ENCODE data around the gene HEMK1. TPM values are rescaled to one million over a fixed set of nuclear protein-coding genes. Genes with fewer than 3 reads are reported as not detected.

Gene HEMK1
- total and polyA plus RNA-seq, 8 donors: 23.5 to 27.6 (median 25.0) TPM

- TF ChIP-seq, protein P1, sequence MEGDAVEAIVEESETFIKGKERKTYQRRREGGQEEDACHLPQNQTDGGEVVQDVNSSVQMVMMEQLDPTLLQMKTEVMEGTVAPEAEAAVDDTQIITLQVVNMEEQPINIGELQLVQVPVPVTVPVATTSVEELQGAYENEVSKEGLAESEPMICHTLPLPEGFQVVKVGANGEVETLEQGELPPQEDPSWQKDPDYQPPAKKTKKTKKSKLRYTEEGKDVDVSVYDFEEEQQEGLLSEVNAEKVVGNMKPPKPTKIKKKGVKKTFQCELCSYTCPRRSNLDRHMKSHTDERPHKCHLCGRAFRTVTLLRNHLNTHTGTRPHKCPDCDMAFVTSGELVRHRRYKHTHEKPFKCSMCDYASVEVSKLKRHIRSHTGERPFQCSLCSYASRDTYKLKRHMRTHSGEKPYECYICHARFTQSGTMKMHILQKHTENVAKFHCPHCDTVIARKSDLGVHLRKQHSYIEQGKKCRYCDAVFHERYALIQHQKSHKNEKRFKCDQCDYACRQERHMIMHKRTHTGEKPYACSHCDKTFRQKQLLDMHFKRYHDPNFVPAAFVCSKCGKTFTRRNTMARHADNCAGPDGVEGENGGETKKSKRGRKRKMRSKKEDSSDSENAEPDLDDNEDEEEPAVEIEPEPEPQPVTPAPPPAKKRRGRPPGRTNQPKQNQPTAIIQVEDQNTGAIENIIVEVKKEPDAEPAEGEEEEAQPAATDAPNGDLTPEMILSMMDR (IDR thresholded peaks at IDR 0.05): no peak
- H3K9me3 ChIP-seq: no peaks in the 10 kb centered on the region
- peaks cover 0 to 10% of the 10 kb centered on the region in 2 donors for H3K36me3 ChIP-seq
- DNase-seq (no peak), ATAC-seq (peak; percentile 53)
- H3K27me3 ChIP-seq: no peaks in the 10 kb centered on the region
- H3K4me1 ChIP-seq: peaks cover 18 to 100% of the 10 kb centered on the region in 2 donors
- intact Hi-C loops (cut with DNase I): no loop called here
- peak overlapping the region in 1 of 2 donors; percentile 77 for H3K27ac ChIP-seq
- no peak overlapping the region for H3K4me3 ChIP-seq
Measured at GRCh38 chr3:50624634-50625033, 55.3 kb downstream of the HEMK1 start.

GRCh38 chr3:50625231-50626182 lies 56.2 kb downstream of the HEMK1 start:
- intact Hi-C loops (cut with DNase I): no loop called here
- H3K4me1 ChIP-seq: peaks cover 13 to 100% of the 10 kb centered on the region in 2 donors
- H3K27ac ChIP-seq: peak overlapping the region; percentile 14 to 77
- no peak overlapping the region for H3K4me3 ChIP-seq
- TF ChIP-seq, protein P1 (IDR thresholded peaks at IDR 0.05): no peak
- ATAC-seq (no peak), DNase-seq (no peak)
- H3K36me3 ChIP-seq: peaks cover 0 to 10% of the 10 kb centered on the region in 2 donors
- no peaks in the 10 kb centered on the region for H3K9me3 ChIP-seq
- no peaks in the 10 kb centered on the region for H3K27me3 ChIP-seq

DNA sequence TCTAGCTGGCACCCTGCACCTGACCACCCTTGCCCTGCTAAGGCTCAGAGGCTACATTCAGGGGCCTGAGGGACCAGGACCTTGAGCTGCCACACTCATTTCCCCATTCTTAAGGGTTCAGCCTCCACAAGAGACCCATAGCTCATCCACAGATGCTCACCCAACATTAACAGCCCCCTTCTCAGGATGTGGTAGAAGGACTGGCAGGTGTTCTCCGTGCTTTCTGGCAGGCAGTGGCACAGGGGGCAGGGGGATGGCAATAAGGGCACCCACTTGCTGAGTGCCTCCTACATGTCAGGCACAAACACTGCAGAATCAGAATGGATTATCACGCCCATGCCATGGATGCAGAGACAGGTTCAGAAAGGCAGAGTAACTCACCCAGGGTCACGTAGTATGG lies 57.1 kb downstream of the HEMK1 start:
- H3K4me1 ChIP-seq: peaks cover 6 to 100% of the 10 kb centered on the region in 2 donors
- peaks cover 0 to 18% of the 10 kb centered on the region in 2 donors for H3K36me3 ChIP-seq
- DNase-seq (no peak), ATAC-seq (no peak)
- H3K27me3 ChIP-seq: no peaks in the 10 kb centered on the region
- H3K9me3 ChIP-seq: no peaks in the 10 kb centered on the region
- H3K4me3 ChIP-seq: no peak overlapping the region
- TF ChIP-seq, protein P1 (IDR thresholded peaks at IDR 0.05): no peak
- intact Hi-C loops (cut with DNase I): no loop called here
- H3K27ac ChIP-seq: peak overlapping the region; percentile 59 to 77

GRCh38 chr3:50627407-50628051 lies 58.2 kb downstream of the HEMK1 start:
- peaks cover 6 to 100% of the 10 kb centered on the region in 2 donors for H3K4me1 ChIP-seq
- ATAC-seq (peak; percentile 91), DNase-seq (peak in 2 of 4 donors; percentile 90 to 92)
- no peak overlapping the region for H3K4me3 ChIP-seq
- H3K27me3 ChIP-seq: no peaks in the 10 kb centered on the region
- peaks cover 0 to 18% of the 10 kb centered on the region in 2 donors for H3K36me3 ChIP-seq
- peak overlapping the region; percentile 59 to 77 for H3K27ac ChIP-seq
- intact Hi-C loops (cut with DNase I): no loop called here
- TF ChIP-seq, protein P1 (IDR thresholded peaks at IDR 0.05): peak in 1 of 2 donors; percentile 16
- no peaks in the 10 kb centered on the region for H3K9me3 ChIP-seq

DNA sequence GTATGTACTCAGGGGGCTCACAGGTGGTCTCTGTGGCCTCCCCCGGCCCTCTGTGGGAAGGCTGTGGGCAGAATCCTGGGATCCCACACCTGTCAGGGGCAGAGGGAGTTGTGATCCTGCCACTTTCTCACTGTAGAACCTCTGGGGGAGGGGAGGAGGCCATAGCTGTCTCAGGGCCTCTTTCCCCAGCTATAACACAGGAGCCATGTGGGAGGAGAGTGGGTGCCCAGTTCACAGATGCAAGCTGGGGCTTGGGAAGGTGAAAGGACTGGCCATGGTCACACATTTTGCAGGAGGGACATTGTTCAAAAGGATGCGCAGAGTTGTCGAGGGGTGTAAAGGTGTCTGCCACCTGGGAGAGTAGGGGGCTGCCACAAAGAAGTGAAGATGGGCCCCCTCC lies 59.3 kb downstream of the HEMK1 start:
- TF ChIP-seq, protein P1 (IDR thresholded peaks at IDR 0.05): no peak
- no peak overlapping the region for H3K4me3 ChIP-seq
- no peaks in the 10 kb centered on the region for H3K9me3 ChIP-seq
- peaks cover 0 to 9% of the 10 kb centered on the region in 2 donors for H3K36me3 ChIP-seq
- H3K27me3 ChIP-seq: no peaks in the 10 kb centered on the region
- no peak for DNase-seq
- peaks cover 6 to 100% of the 10 kb centered on the region in 2 donors for H3K4me1 ChIP-seq
- intact Hi-C loops (cut with DNase I): no loop called here
- peak overlapping the region in 1 of 2 donors; percentile 77 for H3K27ac ChIP-seq
- ATAC-seq: no peak

Data from left lung (tissue), 10 donors.